ENCODE results near the gene UFSP2. TPM values are rescaled to one million over a fixed set of nuclear protein-coding genes. Genes with fewer than 3 reads are reported as not detected.

Gene UFSP2
- polyA plus RNA-seq, 2 donors: 8.3 to 18.1 TPM

DNA sequence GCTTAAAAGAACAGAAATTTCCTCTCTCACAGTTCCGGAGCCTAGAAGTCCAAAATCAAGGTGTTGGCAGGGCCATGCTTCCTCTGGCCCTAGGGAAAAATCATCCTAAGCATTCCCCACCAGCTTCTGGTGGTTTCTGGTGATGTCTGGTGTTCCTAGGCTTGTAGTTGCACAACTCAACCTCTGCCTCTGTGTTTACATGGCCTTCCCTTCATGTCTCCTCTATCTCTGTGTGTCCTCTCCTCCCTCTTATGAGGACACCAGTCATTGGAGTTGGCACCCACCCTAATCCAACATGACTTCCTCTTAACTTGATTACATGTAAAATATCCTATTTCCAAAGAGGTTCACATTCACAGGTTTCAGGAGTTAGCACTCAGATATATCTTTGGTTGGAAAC is 45.4 kb downstream of the UFSP2 start:
- Histone ChIP-seq H3K4me1 (ENCODE audit: control insufficient read depth in 2 of 2, insufficient read depth in 2 of 2, low read length in 1 of 2) (no peaks in the 10 kb centered on the region), H3K27ac (ENCODE audit: low read depth in 2 of 2, low read length in 1 of 2) (no peak overlapping the region), H3K27me3 (ENCODE audit: control insufficient read depth in 1 of 2, insufficient read depth in 2 of 2, low read length in 2 of 2) (no peaks in the 10 kb centered on the region), H3K9me3 (ENCODE audit: control insufficient read depth in 2 of 2, insufficient read depth in 1 of 2, low read depth in 1 of 2, low read length in 1 of 2) (no peaks in the 10 kb centered on the region), H3K36me3 (ENCODE audit: control insufficient read depth in 2 of 2, insufficient read depth in 2 of 2, low read length in 1 of 2) (no peaks in the 10 kb centered on the region), H3K4me3 (ENCODE audit: low read depth in 1 of 2, low read length in 2 of 2) (no peak overlapping the region)
- 94 to 96% methylated on average over 1 of the region's 1 CpG for WGBS, 2 donors

DNA sequence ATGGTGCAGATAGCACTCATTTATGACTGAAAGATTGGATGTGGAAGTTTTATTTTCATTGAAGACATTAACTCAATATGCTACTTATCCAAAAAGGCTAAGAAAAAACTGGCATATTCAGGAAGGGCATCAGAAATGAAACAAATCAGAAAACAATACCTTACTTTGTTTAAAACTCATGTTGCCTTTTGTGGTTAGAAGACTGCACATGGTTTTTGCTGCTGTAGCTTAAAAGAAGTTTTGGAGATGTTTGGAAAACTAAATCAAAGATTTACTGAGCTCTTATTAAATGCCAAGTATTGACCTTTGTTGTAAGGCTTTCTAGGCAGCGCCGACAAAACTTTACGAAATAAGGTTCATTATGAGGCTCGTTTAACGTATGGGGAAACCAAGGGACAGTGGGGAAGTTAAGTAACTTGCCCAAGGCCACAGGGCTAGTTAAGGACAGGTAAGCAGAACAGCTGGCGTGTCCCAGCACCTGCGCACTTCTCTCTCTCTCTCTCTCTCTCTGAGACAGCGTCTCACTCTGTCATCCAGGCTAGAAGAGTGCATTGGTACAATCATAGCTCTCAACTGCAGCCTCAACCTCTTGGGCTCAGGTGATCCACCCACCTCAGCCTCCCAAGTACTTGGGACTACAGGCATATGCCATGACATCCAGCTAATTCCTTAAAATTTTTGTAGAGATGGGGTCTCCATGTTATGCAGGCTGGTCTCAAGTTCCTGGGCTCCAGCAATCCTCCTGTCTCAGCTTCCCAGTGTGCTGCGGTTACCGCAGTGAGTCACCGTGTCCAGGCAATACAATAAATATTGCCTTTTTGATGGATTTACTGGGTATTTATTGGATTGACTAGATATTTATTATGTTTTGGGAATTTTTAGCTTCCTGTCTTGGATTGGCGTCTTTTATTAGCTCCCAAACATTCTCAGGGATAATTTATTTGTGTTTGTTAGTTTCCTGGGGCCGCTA is 46.2 kb downstream of the UFSP2 start:
- Histone ChIP-seq H3K27ac (ENCODE audit: low read depth in 2 of 2, low read length in 1 of 2) (no peak overlapping the region), H3K27me3 (ENCODE audit: control insufficient read depth in 1 of 2, insufficient read depth in 2 of 2, low read length in 2 of 2) (no peaks in the 10 kb centered on the region), H3K36me3 (ENCODE audit: control insufficient read depth in 2 of 2, insufficient read depth in 2 of 2, low read length in 1 of 2) (no peaks in the 10 kb centered on the region), H3K9me3 (ENCODE audit: control insufficient read depth in 2 of 2, insufficient read depth in 1 of 2, low read depth in 1 of 2, low read length in 1 of 2) (no peaks in the 10 kb centered on the region), H3K4me3 (ENCODE audit: low read depth in 1 of 2, low read length in 2 of 2) (no peak overlapping the region), H3K4me1 (ENCODE audit: control insufficient read depth in 2 of 2, insufficient read depth in 2 of 2, low read length in 1 of 2) (no peaks in the 10 kb centered on the region)
- WGBS, 2 donors: 93 to 94% methylated on average over 13 of the region's 13 CpGs

DNA sequence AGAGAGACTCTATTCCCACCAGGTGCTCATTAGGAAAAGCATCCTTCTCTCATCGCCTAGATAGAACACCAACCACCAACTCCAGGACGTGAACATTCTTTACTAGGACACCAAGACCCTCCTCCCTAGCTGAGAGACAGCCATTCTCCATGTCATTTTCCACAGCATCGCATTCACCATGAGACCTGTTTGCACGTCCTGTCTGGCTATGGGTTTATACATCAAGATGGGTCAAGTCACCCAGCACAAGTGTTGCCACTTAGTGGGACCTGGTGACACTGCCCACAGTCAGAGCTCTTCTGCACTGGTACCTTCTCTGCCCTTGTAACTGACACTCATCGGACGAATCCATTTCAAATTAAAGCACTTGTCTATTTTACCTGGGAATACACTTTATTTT is 47.5 kb downstream of the UFSP2 start:
- Histone ChIP-seq H3K36me3 (ENCODE audit: control insufficient read depth in 2 of 2, insufficient read depth in 2 of 2, low read length in 1 of 2) (no peaks in the 10 kb centered on the region), H3K4me3 (ENCODE audit: low read depth in 1 of 2, low read length in 2 of 2) (no peak overlapping the region), H3K27ac (ENCODE audit: low read depth in 2 of 2, low read length in 1 of 2) (no peak overlapping the region), H3K4me1 (ENCODE audit: control insufficient read depth in 2 of 2, insufficient read depth in 2 of 2, low read length in 1 of 2) (no peaks in the 10 kb centered on the region), H3K9me3 (ENCODE audit: control insufficient read depth in 2 of 2, insufficient read depth in 1 of 2, low read depth in 1 of 2, low read length in 1 of 2) (no peaks in the 10 kb centered on the region), H3K27me3 (ENCODE audit: control insufficient read depth in 1 of 2, insufficient read depth in 2 of 2, low read length in 2 of 2) (no peaks in the 10 kb centered on the region)
- WGBS, 2 donors: 90 to 98% methylated on average over 6 of the region's 6 CpGs

DNA sequence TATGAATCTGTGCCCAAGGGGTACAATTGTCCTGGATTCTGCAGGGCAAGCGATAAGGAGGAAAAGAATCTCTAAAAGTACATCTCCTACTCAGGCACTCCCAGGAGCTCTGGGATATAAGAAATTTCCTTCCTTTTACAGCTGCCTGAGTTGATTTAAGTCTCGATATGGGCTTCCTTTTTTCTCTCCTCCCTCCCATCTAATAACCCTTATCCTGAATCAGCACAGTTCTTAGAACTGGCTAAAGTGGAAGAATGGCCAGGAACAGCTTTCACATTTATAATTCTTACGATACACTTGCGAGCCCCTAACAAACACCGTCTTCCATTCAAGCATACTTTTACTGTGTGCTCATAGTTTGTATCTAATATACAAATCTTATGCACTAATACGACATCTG is 51.2 kb downstream of the UFSP2 start:
- H3K4me1 ChIP-seq (ENCODE audit: control insufficient read depth in 2 of 2, insufficient read depth in 2 of 2, low read length in 1 of 2): no peaks in the 10 kb centered on the region
- H3K36me3 ChIP-seq (ENCODE audit: control insufficient read depth in 2 of 2, insufficient read depth in 2 of 2, low read length in 1 of 2): peaks cover 0 to 6% of the 10 kb centered on the region in 2 donors
- no peaks in the 10 kb centered on the region for H3K27me3 ChIP-seq (ENCODE audit: control insufficient read depth in 1 of 2, insufficient read depth in 2 of 2, low read length in 2 of 2)
- 82 to 84% methylated on average over 6 of the region's 6 CpGs for WGBS, 2 donors
- no peak overlapping the region for H3K27ac ChIP-seq (ENCODE audit: low read depth in 2 of 2, low read length in 1 of 2)
- H3K4me3 ChIP-seq (ENCODE audit: low read depth in 1 of 2, low read length in 2 of 2): no peak overlapping the region
- H3K9me3 ChIP-seq (ENCODE audit: control insufficient read depth in 2 of 2, insufficient read depth in 1 of 2, low read depth in 1 of 2, low read length in 1 of 2): no peaks in the 10 kb centered on the region

DNA sequence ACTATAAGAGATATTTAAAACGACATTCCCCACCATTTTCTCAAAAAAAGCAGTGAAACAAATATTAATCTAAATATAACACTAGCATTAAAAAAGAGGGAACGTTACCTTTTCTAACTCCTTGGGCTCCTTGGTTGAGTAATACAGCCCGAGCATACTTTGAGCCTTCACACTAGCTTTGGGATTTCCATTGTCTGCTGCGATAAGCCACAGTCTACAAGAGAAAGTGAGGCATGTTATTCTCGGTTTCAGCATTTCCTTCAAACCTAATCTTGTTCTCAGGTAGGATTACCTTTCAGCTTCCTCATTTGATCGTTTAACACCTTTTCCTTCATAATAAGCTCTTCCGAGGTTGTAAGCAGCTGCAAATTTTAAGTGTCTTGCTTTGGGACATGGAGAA is 51.7 kb downstream of the UFSP2 start:
- no peak overlapping the region for H3K27ac ChIP-seq (ENCODE audit: low read depth in 2 of 2, low read length in 1 of 2)
- no peaks in the 10 kb centered on the region for H3K9me3 ChIP-seq (ENCODE audit: control insufficient read depth in 2 of 2, insufficient read depth in 1 of 2, low read depth in 1 of 2, low read length in 1 of 2)
- no peak overlapping the region for H3K4me3 ChIP-seq (ENCODE audit: low read depth in 1 of 2, low read length in 2 of 2)
- H3K27me3 ChIP-seq (ENCODE audit: control insufficient read depth in 1 of 2, insufficient read depth in 2 of 2, low read length in 2 of 2): no peaks in the 10 kb centered on the region
- WGBS, 2 donors: 82 to 87% methylated on average over 7 of the region's 7 CpGs
- H3K36me3 ChIP-seq (ENCODE audit: control insufficient read depth in 2 of 2, insufficient read depth in 2 of 2, low read length in 1 of 2): peaks cover 0 to 6% of the 10 kb centered on the region in 2 donors
- no peaks in the 10 kb centered on the region for H3K4me1 ChIP-seq (ENCODE audit: control insufficient read depth in 2 of 2, insufficient read depth in 2 of 2, low read length in 1 of 2)

DNA sequence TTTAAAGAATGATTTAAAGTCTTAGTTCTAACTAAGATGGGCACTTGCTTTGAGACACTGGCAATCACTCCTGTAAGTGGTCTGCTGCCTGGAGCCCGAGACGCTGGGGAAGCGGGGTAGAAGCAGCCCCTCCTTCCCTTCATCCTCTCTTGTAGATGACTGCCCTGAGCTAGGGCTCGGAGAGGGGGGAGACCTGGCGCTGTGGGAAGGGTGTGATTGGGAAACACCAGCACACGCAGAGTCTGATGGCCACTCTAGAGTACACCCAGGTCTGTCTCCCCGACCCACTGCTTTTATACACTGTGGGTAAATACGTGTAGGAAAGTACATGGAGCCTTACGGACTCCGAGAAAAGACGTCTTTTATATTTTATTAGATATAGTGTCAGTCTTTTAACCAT is 54.1 kb downstream of the UFSP2 start:
- Histone ChIP-seq H3K27ac (ENCODE audit: low read depth in 2 of 2, low read length in 1 of 2) (no peak overlapping the region), H3K9me3 (ENCODE audit: control insufficient read depth in 2 of 2, insufficient read depth in 1 of 2, low read depth in 1 of 2, low read length in 1 of 2) (no peaks in the 10 kb centered on the region), H3K4me3 (ENCODE audit: low read depth in 1 of 2, low read length in 2 of 2) (no peak overlapping the region), H3K36me3 (ENCODE audit: control insufficient read depth in 2 of 2, insufficient read depth in 2 of 2, low read length in 1 of 2) (peaks cover 0 to 9% of the 10 kb centered on the region in 2 donors), H3K27me3 (ENCODE audit: control insufficient read depth in 1 of 2, insufficient read depth in 2 of 2, low read length in 2 of 2) (no peaks in the 10 kb centered on the region), H3K4me1 (ENCODE audit: control insufficient read depth in 2 of 2, insufficient read depth in 2 of 2, low read length in 1 of 2) (no peaks in the 10 kb centered on the region)
- WGBS, 2 donors: 96 to 99% methylated on average over 11 of the region's 11 CpGs

DNA sequence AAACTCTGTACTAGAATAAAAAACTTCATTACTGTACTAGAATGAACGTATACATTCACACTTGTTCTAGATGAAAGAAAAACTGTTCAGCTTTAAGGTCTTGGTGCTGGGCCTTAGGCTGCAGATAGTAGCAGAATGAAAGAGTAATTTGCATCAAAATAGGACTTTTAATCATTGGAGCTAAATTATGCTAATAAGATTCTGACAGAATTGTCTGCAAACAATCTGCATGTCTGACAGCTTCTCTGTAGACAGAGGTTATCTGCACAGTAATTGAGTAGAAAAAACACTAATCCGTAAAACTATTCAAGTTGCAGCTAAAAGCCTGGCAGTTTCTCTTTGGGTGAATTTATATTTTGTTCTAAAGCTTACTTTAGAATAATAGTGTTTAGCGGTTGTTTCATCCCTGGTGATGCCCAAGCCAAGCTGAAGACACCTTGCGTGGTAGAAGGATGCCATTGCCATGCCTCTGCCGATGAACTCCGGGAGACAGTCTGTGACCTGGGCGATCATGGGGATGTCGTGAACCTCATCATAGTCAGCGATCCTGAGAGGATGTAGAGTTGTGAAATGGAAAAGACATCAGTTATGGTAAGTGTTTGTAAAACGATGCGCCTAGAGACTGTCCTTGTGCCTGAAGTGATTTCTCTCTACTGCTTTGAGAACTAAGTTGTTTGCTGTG is 55.4 kb downstream of the UFSP2 start:
- 97 to 99% methylated on average over 11 of the region's 11 CpGs for WGBS, 2 donors
- Histone ChIP-seq H3K4me1 (ENCODE audit: control insufficient read depth in 2 of 2, insufficient read depth in 2 of 2, low read length in 1 of 2) (no peaks in the 10 kb centered on the region), H3K9me3 (ENCODE audit: control insufficient read depth in 2 of 2, insufficient read depth in 1 of 2, low read depth in 1 of 2, low read length in 1 of 2) (no peaks in the 10 kb centered on the region), H3K36me3 (ENCODE audit: control insufficient read depth in 2 of 2, insufficient read depth in 2 of 2, low read length in 1 of 2) (peaks cover 0 to 9% of the 10 kb centered on the region in 2 donors), H3K4me3 (ENCODE audit: low read depth in 1 of 2, low read length in 2 of 2) (no peak overlapping the region), H3K27me3 (ENCODE audit: control insufficient read depth in 1 of 2, insufficient read depth in 2 of 2, low read length in 2 of 2) (no peaks in the 10 kb centered on the region), H3K27ac (ENCODE audit: low read depth in 2 of 2, low read length in 1 of 2) (no peak overlapping the region)

DNA sequence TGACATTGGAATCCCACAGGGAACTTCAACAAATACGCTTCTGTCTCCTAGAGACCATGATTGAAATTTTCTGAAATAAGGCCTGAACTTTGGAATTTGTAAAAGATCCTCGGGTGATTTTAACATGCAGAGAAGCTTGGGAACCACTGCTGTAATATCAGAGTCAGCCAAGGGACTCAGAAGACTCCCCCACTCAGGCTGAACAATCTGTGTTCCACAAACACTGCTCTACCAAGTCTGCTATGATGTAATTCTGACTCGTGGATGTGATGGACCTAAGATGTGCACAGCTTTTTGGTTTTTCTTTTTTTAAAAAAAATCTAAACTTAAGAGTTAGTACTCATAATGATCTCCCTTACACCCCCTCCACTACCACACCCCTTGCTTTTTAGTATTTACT is 56.0 kb downstream of the UFSP2 start:
- Histone ChIP-seq H3K27me3 (ENCODE audit: control insufficient read depth in 1 of 2, insufficient read depth in 2 of 2, low read length in 2 of 2) (no peaks in the 10 kb centered on the region), H3K4me1 (ENCODE audit: control insufficient read depth in 2 of 2, insufficient read depth in 2 of 2, low read length in 1 of 2) (no peaks in the 10 kb centered on the region), H3K36me3 (ENCODE audit: control insufficient read depth in 2 of 2, insufficient read depth in 2 of 2, low read length in 1 of 2) (peaks cover 0 to 9% of the 10 kb centered on the region in 2 donors), H3K9me3 (ENCODE audit: control insufficient read depth in 2 of 2, insufficient read depth in 1 of 2, low read depth in 1 of 2, low read length in 1 of 2) (no peaks in the 10 kb centered on the region), H3K27ac (ENCODE audit: low read depth in 2 of 2, low read length in 1 of 2) (no peak overlapping the region), H3K4me3 (ENCODE audit: low read depth in 1 of 2, low read length in 2 of 2) (no peak overlapping the region)
- 80 to 86% methylated on average over 3 of the region's 3 CpGs for WGBS, 2 donors

DNA sequence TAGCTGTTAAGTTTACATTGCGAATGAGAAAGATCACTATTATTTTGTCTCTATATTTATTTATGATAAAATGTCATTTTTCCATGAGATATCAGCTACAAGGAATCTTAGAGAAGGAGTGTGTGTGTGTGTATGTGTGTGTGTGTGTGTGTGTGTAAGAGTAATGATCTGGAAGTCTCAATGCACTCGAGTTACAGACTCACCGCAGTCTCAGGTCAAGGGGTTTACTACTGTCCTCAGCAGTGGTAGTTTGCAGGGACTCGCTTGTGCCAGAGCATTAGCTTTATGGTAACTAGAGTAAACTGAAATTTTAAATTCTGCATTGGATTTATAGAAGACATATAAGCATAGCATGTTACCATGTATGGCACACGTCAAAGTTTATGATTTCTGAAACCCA is 60.9 kb downstream of the UFSP2 start:
- no peaks in the 10 kb centered on the region for H3K4me1 ChIP-seq (ENCODE audit: control insufficient read depth in 2 of 2, insufficient read depth in 2 of 2, low read length in 1 of 2)
- H3K27ac ChIP-seq (ENCODE audit: low read depth in 2 of 2, low read length in 1 of 2): no peak overlapping the region
- WGBS, 2 donors: 93 to 96% methylated on average over 5 of the region's 5 CpGs
- H3K36me3 ChIP-seq (ENCODE audit: control insufficient read depth in 2 of 2, insufficient read depth in 2 of 2, low read length in 1 of 2): peaks cover 0 to 3% of the 10 kb centered on the region in 2 donors
- no peak overlapping the region for H3K4me3 ChIP-seq (ENCODE audit: low read depth in 1 of 2, low read length in 2 of 2)
- no peaks in the 10 kb centered on the region for H3K9me3 ChIP-seq (ENCODE audit: control insufficient read depth in 2 of 2, insufficient read depth in 1 of 2, low read depth in 1 of 2, low read length in 1 of 2)
- H3K27me3 ChIP-seq (ENCODE audit: control insufficient read depth in 1 of 2, insufficient read depth in 2 of 2, low read length in 2 of 2): no peaks in the 10 kb centered on the region

Measured in esophagus (tissue), 2 donors.